Urinary bladder (tissue), 4 donors: ENCODE data around the gene OR52N4. TPM values are rescaled to one million over a fixed set of nuclear protein-coding genes. Genes with fewer than 3 reads are reported as not detected.
"Not testable (repeated sequence)": the region's sequence is repeated elsewhere in the genome, so short reads cannot be mapped to it uniquely, and the experiment has no call there.

Experiments
- DNase-seq: peaks from one replicate; pipeline ENCODE4 v3.0.0-alpha.2; 2015; ENCODE audit errors: extremely low spot score
- H3K27ac ChIP-seq: one replicate; pipeline ENCODE4 v1.5.1; 2013; ENCODE audit warnings: low read depth, mild to moderate bottlenecking, moderate library complexity
- H3K36me3 ChIP-seq: one replicate; pipeline ENCODE4 v1.6.1; 2013; ENCODE audit warnings: mild to moderate bottlenecking, moderate library complexity; ENCODE audit not compliant: insufficient read depth
- H3K4me1 ChIP-seq: one replicate; pipeline ENCODE4 v1.6.1; 2013; ENCODE audit warnings: mild to moderate bottlenecking, moderate library complexity; ENCODE audit not compliant: insufficient read depth
- H3K4me3 ChIP-seq: one replicate; pipeline ENCODE4 v1.5.1; 2013; ENCODE audit warnings: low read depth, low read length
- WGBS: extraction: QIAGEN DNeasy Blood & Tissue Kit; methylation state at CpG from one replicate; pipeline ENCODE4 v1.1.7; 2013; 5-methylcytosine and 5-hydroxymethylcytosine counted together
- polyA plus RNA-seq: library from polyadenylated mRNA; stranded (reverse); fragments of 200-250 nt; gene quantifications from one replicate; pipeline ENCODE4 v1.2.3, GENCODE V29; 2013
- total RNA-seq: library from RNA; depleted of rRNA; stranded (reverse); fragments of >200 nt; gene quantifications from one replicate; pipeline ENCODE4 v1.2.3, GENCODE V29; 2014
- donor health status: healthy with polysubstance abuse.
- donor health status: healthy.

OR52N4 gene
- total RNA-seq (not detected), polyA plus RNA-seq (0.20 TPM)

DNA sequence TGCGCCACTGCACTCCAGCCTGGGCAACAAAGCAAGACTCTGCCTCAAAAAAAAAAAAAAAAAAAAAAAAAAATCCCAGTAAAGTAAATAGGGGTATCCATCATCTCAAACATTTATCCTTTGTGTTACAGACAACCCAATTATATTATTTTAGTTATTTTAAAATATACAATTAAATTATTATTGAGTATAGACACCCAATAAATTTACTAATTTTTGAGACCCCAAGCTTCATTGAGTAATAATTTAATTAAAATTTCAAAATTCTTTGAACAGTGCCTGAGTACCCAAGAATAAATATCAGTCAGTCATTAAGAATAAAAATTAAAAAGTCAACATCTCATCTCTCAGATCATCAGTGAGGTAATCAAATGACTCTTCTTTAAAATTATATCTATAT, at the start of gene OR52N4:
Gene OR52N4 (plus strand): TSS at position 301 of the 400 bp plus-strand sequence. CDS start 498 bp downstream, outside the sequence.
- 94% methylated on average over 1 of the region's 1 CpG for WGBS

DNA sequence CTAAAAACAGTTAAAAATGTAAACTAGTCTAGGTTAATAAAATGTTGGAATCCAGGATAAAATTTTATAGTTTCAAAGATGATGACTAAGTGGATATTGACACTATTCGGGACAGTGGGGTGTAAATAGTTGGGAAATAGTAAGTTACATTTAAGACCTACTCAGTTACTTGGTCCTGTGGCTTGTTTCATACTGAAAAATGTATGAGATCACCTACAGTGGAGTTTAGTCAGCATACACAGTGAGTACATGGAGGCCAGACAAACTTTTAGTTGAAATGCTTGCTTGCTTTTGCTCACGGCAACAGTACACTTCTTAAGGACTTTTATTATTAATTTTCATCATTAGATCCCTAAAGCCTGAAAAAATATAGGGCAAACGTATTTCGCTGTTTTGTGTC, 48.4 kb upstream of the OR52N4 start:
- 81% methylated on average over 4 of the region's 4 CpGs for WGBS
- H3K36me3 ChIP-seq: peaks cover 4% of the 10 kb centered on the region
- H3K4me1 ChIP-seq: no peaks in the 10 kb centered on the region
- DNase-seq: no peak
- H3K4me3 ChIP-seq: no peak overlapping the region
- H3K27ac ChIP-seq: no peak overlapping the region

More for the DNA sequence above, at the start of gene OR52N4:
- H3K36me3 ChIP-seq: no peaks in the 10 kb centered on the region
- H3K4me1 ChIP-seq: no peaks in the 10 kb centered on the region
- no peak within 1 kb of the TSS for H3K27ac ChIP-seq
- DNase-seq: no peak
- no peak within 1 kb of the TSS for H3K4me3 ChIP-seq

DNA sequence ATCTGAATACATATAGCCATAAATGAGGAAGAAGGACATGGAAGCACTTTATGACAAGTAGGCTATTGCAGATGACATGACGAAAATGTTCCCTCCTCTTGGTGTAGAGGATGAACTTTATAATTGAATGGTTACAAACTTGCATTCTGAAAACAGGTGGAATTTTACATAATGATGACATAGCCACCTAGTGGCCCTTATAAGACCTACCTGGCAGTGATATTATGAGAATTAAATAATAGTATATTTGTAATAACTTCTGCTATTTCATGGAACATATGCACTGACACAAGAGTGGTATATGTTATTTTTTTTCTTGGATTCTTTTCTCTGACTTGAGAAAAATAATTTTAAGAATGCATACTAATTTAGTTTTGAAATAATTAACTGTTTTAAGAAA, 41.5 kb upstream of the OR52N4 start:
- H3K27ac ChIP-seq: no peak overlapping the region
- H3K4me3 ChIP-seq: no peak overlapping the region
- DNase-seq: no peak
- no peaks in the 10 kb centered on the region for H3K4me1 ChIP-seq
- WGBS: 77% methylated on average over 1 of the region's 1 CpG
- peaks cover 4% of the 10 kb centered on the region for H3K36me3 ChIP-seq

DNA sequence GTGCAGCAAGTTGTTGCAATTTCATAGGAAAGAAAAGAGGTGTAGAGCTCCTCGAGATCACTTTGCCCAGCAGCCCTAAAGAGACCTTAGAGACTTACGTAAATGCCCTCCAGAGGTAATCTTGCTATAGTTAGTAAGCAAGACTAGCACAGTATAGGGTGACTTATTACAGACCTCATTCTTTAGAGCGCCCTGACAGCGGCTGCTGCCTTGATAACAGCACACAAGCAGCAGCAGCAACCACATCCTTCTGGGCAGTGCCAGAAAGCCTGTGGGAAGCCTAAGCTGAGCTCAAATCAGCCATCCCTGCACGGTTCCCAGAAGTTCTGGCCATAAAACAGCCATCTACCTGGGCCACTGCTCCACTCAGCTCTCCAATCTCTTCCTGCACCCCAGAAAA, 40.3 kb upstream of the OR52N4 start:
- Histone ChIP-seq H3K27ac (no peak overlapping the region), H3K4me3 (no peak overlapping the region), H3K36me3 (no peaks in the 10 kb centered on the region), H3K4me1 (no peaks in the 10 kb centered on the region)
- WGBS: 62% methylated on average over 5 of the region's 5 CpGs
- no peak for DNase-seq

DNA sequence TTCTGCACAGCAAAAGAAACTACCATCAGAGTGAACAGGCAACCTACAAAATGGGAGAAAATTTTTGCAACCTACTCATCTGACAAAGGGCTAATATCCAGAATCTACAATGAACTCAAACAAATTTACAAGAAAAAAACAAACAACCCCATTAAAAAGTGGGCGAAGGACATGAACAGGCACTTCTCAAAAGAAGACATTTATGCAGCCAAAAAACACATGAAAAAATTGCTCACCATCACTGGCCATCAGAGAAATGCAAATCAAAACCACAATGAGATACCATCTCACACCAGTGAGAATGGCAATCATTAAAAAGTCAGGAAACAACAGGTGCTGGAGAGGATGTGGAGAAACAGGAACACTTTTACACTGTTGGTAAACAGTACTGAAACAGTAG, 37.5 kb upstream of the OR52N4 start:
- not testable (repeated sequence) for DNase-seq, H3K36me3 ChIP-seq
- 63% methylated on average over 1 of the region's 1 CpG for WGBS

DNA sequence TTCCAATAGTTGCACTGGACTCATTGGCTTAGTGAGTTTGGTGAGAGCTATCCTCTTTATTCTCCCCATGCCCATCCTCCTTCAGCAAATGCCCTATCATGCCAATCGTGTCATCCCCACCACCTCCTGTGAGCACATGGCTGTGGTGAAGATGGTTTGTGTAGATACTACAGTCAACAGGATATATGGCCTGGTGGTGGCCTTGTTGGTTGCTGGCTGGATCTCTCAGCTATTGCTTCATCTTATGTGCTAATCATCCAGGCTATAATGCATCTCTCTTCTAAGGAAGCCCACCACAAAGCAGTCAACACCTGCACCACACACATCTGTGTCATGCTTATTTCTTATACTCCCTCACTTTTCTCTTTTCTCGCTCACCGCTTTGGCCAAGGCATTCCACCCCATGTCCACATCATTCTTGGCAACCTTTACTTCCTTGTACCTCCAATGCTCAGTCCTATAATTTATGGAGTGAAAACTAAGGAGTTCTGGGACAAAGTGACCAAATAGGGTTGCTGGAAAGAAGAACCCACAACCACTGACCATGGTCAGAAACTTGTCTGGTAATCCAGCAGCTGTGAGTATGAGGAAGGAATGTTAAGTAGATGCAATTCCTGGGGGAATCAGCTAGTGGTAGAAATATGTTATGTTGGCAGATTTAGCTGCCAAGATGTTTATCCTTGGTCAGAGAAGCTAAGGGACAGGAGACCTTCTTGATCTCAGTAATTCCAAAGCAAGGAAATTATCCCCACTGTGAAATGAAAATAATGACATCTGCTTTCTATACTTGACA, 34.1 kb upstream of the OR52N4 start:
- DNase-seq: no peak
- H3K36me3 ChIP-seq: no peaks in the 10 kb centered on the region
- no peaks in the 10 kb centered on the region for H3K4me1 ChIP-seq
- H3K27ac ChIP-seq: no peak overlapping the region
- 94% methylated on average over 3 of the region's 3 CpGs for WGBS
- no peak overlapping the region for H3K4me3 ChIP-seq

More for the DNA sequence above, 37.5 kb upstream of the OR52N4 start:
- not testable (repeated sequence) for H3K4me3 ChIP-seq, H3K27ac ChIP-seq, H3K4me1 ChIP-seq

DNA sequence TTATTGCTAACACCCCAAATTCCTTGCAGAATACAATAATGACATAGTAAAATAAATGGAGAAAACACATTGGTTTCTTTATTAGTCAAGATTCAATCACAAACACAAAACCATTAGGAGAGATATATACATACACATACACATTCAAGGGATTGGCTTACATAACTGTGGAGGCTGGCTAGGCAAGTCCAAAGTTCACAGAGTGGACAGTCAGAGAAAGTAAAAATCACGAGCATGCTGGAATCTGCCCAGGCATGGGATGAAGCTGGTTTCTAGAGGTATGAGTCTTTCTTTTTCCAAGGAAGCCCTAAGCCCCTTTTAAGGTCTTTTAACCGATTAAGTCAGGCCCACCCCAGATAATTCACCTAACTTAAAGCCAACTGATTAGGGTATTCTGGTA, 31.4 kb upstream of the OR52N4 start:
- H3K4me3 ChIP-seq: no peak overlapping the region
- no peaks in the 10 kb centered on the region for H3K36me3 ChIP-seq
- H3K27ac ChIP-seq: no peak overlapping the region
- H3K4me1 ChIP-seq: no peaks in the 10 kb centered on the region
- no peak for DNase-seq
- 64% methylated on average over 2 of the region's 2 CpGs for WGBS

DNA sequence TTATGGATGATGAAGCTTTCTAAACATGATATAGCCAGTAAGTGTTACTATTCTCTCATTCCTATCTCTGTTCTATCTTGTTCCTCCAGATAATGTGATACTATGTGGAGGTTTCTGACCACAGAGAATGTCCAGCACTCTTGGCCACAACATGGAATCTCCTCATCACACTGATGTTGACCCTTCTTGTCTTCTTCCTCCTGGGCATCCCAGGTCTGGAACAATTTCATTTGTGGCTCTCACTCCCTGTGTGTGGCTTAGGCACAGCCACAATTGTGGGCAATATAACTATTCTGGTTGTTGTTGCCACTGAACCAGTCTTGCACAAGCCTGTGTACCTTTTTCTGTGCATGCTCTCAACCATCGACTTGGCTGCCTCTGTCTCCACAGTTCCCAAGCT, 27.7 kb upstream of the OR52N4 start:
- H3K4me1 ChIP-seq: no peaks in the 10 kb centered on the region
- H3K27ac ChIP-seq: no peak overlapping the region
- H3K36me3 ChIP-seq: no peaks in the 10 kb centered on the region
- H3K4me3 ChIP-seq: no peak overlapping the region
- DNase-seq: no peak
- WGBS: 94% methylated on average over 1 of the region's 1 CpG

DNA sequence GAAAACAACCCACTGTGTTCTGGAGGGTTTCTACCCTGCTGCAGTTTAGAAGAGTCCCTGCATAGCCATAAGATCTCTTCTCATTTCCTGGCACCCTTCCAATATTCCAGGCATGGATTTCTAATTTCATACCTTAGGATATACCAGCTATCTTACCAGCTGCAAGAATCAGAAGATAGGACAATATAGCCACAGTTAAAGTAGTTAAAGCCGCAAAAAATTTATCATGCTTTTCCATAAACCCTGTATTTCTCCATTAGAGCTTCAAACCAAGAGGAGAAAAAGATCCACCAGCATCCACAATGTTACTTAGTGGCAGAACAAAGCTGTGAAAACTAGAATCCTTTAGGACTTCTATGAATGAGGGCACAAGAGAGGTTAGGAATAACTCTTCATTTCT, 26.4 kb upstream of the OR52N4 start:
- no peak for DNase-seq
- Histone ChIP-seq H3K27ac (no peak overlapping the region), H3K4me1 (no peaks in the 10 kb centered on the region), H3K4me3 (no peak overlapping the region), H3K36me3 (no peaks in the 10 kb centered on the region)
- WGBS: 76% methylated on average over 1 of the region's 1 CpG

DNA sequence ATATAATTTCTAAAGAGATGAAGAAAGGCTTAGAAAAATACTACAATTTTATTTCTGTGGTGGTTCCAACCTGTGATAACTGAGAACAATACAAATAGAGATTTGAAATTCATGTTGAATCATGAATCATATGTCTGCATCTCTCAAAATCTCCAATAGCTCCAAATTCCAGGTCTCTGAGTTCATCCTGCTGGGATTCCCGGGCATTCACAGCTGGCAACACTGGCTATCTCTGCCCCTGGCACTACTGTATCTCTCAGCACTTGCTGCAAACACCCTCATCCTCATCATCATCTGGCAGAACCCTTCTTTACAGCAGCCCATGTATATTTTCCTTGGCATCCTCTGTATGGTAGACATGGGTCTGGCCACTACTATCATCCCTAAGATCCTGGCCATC, 17.6 kb upstream of the OR52N4 start, which contains the start of gene OR56B1:
Gene OR56B1 (plus strand): TSS at position 53 of the 400 bp plus-strand sequence. CDS start 69 bp downstream, at position 122.
- H3K4me1 ChIP-seq: no peaks in the 10 kb centered on the region
- DNase-seq: no peak
- H3K4me3 ChIP-seq: no peak within 1 kb of the TSS
- H3K27ac ChIP-seq: no peak within 1 kb of the TSS
- WGBS: 79% methylated on average over 1 of the region's 1 CpG
- H3K36me3 ChIP-seq: no peaks in the 10 kb centered on the region

DNA sequence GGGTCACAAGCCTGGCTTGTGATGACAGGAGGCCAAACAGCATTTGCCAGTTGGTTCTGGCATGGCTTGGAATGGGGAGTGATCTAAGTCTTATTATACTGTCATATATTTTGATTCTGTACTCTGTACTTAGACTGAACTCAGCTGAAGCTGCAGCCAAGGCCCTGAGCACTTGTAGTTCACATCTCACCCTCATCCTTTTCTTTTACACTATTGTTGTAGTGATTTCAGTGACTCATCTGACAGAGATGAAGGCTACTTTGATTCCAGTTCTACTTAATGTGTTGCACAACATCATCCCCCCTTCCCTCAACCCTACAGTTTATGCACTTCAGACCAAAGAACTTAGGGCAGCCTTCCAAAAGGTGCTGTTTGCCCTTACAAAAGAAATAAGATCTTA, 17.0 kb upstream of the OR52N4 start:
- Histone ChIP-seq H3K4me3 (no peak overlapping the region), H3K4me1 (no peaks in the 10 kb centered on the region), H3K27ac (no peak overlapping the region), H3K36me3 (no peaks in the 10 kb centered on the region)
- no peak for DNase-seq

DNA sequence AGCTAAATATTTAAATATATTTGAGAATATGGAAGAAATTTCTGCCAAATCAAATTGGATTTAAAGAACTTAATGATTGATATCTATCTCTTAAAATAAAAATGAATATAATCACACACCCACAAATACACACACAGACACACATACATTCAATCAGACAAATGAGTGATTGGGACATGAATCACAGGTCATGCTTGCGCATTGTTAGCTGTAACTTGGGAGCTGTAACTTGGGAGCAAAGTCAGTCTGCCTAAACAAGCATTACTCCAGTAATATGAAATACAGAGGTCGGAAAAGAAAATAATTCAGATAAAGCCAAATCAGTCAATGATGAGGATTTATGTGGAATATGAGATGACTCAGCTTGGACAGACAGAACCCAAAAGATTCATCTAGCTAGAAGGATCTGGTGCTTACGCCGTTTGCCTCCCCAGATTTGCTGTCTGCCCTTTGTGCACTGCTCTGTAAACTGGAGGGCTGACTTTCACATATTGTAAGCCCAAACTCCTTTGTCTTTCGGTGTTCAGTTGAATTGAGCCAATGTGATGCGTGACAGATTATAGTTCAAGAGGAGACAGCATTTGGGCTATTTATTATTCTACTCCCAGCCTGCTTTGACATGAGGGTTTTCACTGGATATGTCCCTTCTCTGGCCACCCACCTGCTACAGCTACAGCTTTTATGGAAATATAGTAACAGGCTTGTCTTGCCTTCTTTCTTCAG, 16.2 kb upstream of the OR52N4 start:
- 81% methylated on average over 6 of the region's 6 CpGs for WGBS
- no peak for DNase-seq
- H3K36me3 ChIP-seq: no peaks in the 10 kb centered on the region
- H3K4me3 ChIP-seq: no peak overlapping the region
- H3K4me1 ChIP-seq: no peaks in the 10 kb centered on the region
- H3K27ac ChIP-seq: no peak overlapping the region

DNA sequence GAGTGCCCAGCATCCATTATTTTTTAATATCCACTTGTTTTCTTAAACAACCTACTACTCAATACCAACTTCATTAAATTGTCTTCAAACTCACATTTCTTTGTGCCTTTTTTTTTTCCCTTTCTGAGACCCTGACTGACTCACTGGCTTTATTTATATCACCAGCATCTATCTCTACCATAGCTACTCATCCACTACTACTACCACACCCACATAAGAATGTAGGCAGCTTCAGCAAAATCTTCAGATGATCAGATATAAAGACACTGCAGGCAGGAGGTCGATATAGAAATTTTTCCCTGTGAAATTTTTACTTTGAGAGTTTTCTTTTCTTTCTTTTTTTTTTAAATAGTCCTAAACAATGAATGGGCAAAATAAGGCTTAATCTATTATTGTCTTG, 15.6 kb upstream of the OR52N4 start:
- no peak for DNase-seq
- H3K36me3 ChIP-seq: no peaks in the 10 kb centered on the region
- H3K4me1 ChIP-seq: no peaks in the 10 kb centered on the region
- WGBS: 60% methylated on average over 1 of the region's 1 CpG
- H3K4me3 ChIP-seq: no peak overlapping the region
- H3K27ac ChIP-seq: no peak overlapping the region

DNA sequence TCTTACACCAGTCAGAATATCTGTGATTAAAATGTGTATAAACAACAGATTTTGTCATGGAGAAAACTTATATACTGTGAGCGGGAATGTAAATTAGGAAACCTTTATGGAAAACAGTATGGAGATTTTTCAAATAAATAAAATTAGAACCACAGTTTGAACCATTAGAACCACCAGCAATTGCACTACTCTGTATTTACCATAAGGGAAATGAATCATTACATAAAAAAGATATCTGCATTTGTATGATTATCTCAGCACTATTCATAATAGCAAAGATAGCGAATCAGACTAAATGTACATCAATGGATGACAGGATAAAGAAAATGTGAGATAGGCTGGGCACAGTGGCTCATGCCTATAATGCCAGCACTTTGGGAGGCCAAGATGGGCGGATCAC, 7.4 kb upstream of the OR52N4 start:
- H3K4me1 ChIP-seq: no peaks in the 10 kb centered on the region
- no peak for DNase-seq
- H3K4me3 ChIP-seq: no peak overlapping the region
- 91% methylated on average over 3 of the region's 3 CpGs for WGBS
- H3K36me3 ChIP-seq: no peaks in the 10 kb centered on the region
- no peak overlapping the region for H3K27ac ChIP-seq
